ENCODE measurements around the gene DENND1B.
"Not testable (repeated sequence)": the region's sequence is repeated elsewhere in the genome, so short reads cannot be mapped to it uniquely, and the experiment has no call there.

Gene DENND1B

GRCh38 chr1:197745911-197746310 lies 29.4 kb downstream of the DENND1B start:
- DNase-seq (ENCODE audit: low read depth in 2 of 2) = no peak

- DNase-seq (ENCODE audit: low read depth in 2 of 2) = no peak
Measured at GRCh38 chr1:197744979-197745378, 30.3 kb downstream of the DENND1B start.

- DNase-seq (ENCODE audit: low read depth in 2 of 2) = no peak
Measured at GRCh38 chr1:197743578-197743977, 31.7 kb downstream of the DENND1B start.

GRCh38 chr1:197740992-197741391 lies 34.3 kb downstream of the DENND1B start:
- DNase-seq (ENCODE audit: low read depth in 2 of 2) = no peak

GRCh38 chr1:197738927-197739326 lies 36.4 kb downstream of the DENND1B start:
- no peak for DNase-seq (ENCODE audit: low read depth in 2 of 2)

GRCh38 chr1:197737916-197738315 lies 37.4 kb downstream of the DENND1B start:
- DNase-seq (ENCODE audit: low read depth in 2 of 2) = no peak

- DNase-seq (ENCODE audit: low read depth in 2 of 2) = no peak
Measured at GRCh38 chr1:197736685-197737084, 38.6 kb downstream of the DENND1B start.

GRCh38 chr1:197735461-197735860 lies 39.8 kb downstream of the DENND1B start:
- DNase-seq (ENCODE audit: low read depth in 2 of 2) = no peak

- DNase-seq (ENCODE audit: low read depth in 2 of 2) = no peak
Measured at GRCh38 chr1:197733324-197733723, 42.0 kb downstream of the DENND1B start.

- DNase-seq (ENCODE audit: low read depth in 2 of 2) = no peak
Measured at GRCh38 chr1:197732187-197732586, 43.1 kb downstream of the DENND1B start.

- DNase-seq (ENCODE audit: low read depth in 2 of 2) = no peak
Measured at GRCh38 chr1:197731449-197731848, 43.8 kb downstream of the DENND1B start.

GRCh38 chr1:197725976-197726375 lies 49.3 kb downstream of the DENND1B start:
- no peak for DNase-seq (ENCODE audit: low read depth in 2 of 2)

- no peak for DNase-seq (ENCODE audit: low read depth in 2 of 2)
Measured at GRCh38 chr1:197725044-197725443, 50.2 kb downstream of the DENND1B start.

- DNase-seq (ENCODE audit: low read depth in 2 of 2) = no peak
Measured at GRCh38 chr1:197715806-197716205, 59.5 kb downstream of the DENND1B start.

GRCh38 chr1:197706601-197707000 lies 68.7 kb downstream of the DENND1B start:
- no peak for DNase-seq (ENCODE audit: low read depth in 2 of 2)

- DNase-seq (ENCODE audit: low read depth in 2 of 2) = no peak
Measured at GRCh38 chr1:197705941-197706340, 69.3 kb downstream of the DENND1B start.

- DNase-seq (ENCODE audit: low read depth in 2 of 2) = not testable (repeated sequence)
Measured at GRCh38 chr1:197700688-197701087, 74.6 kb downstream of the DENND1B start.

GRCh38 chr1:197696372-197696771 lies 78.9 kb downstream of the DENND1B start:
- DNase-seq (ENCODE audit: low read depth in 2 of 2) = no peak

- DNase-seq (ENCODE audit: low read depth in 2 of 2) = no peak
Measured at GRCh38 chr1:197695961-197696360, 79.3 kb downstream of the DENND1B start.

- no peak for DNase-seq (ENCODE audit: low read depth in 2 of 2)
Measured at GRCh38 chr1:197692965-197693364, 82.3 kb downstream of the DENND1B start.

GRCh38 chr1:197691816-197692215 lies 83.5 kb downstream of the DENND1B start:
- no peak for DNase-seq (ENCODE audit: low read depth in 2 of 2)

- no peak for DNase-seq (ENCODE audit: low read depth in 2 of 2)
Measured at GRCh38 chr1:197690074-197690473, 85.2 kb downstream of the DENND1B start.

- no peak for DNase-seq (ENCODE audit: low read depth in 2 of 2)
Measured at GRCh38 chr1:197688233-197688632, 87.0 kb downstream of the DENND1B start.

- no peak for DNase-seq (ENCODE audit: low read depth in 2 of 2)
Measured at GRCh38 chr1:197686702-197687355, 88.5 kb downstream of the DENND1B start.

Measured in stimulated activated CD8-positive, alpha-beta memory T cell treated with anti-CD3 and anti-CD28 coated beads, Interleukin-2, amount 100 ng/mL, for 1 hour (primary cell).